ENCODE data around the gene C12orf43.

The C12orf43 gene

DNA sequence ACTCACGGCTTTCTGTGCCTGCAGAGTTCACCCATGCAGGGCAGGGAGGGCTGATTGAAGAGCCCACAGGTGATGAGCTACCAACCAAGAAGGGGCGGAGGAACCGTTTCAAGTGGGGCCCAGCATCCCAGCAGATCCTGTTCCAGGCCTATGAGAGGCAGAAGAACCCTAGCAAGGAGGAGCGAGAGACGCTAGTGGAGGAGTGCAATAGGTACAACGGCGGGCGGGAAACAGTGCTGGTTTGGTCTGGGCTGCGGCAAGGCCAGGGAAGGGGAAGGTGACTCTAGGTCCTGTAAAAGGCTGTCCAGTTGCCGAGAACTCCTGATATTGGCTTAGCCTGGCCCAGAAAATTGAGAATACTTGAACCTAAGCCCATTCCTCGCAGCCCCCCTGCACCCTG lies 22.8 kb downstream of the C12orf43 start:
- H3K27ac ChIP-seq (replicated peaks), result no peak overlapping the region
- no peak overlapping the region for H3K4me3 ChIP-seq (replicated peaks; ENCODE audit: insufficient read depth, low read length)
- TF ChIP-seq GABPA (IDR thresholded peaks at IDR 0.05; ENCODE audit: low read depth) (no peak), POLR2AphosphoS5 (IDR thresholded peaks at IDR 0.05; ENCODE audit: low read depth) (no peak), SPI1 (IDR thresholded peaks at IDR 0.05; ENCODE audit: borderline replicate concordance, low read depth) (no peak), CTCF (IDR thresholded peaks at IDR 0.05; ENCODE audit: insufficient read depth, low read length) (no peak)
- TF ChIP-seq, protein P1, sequence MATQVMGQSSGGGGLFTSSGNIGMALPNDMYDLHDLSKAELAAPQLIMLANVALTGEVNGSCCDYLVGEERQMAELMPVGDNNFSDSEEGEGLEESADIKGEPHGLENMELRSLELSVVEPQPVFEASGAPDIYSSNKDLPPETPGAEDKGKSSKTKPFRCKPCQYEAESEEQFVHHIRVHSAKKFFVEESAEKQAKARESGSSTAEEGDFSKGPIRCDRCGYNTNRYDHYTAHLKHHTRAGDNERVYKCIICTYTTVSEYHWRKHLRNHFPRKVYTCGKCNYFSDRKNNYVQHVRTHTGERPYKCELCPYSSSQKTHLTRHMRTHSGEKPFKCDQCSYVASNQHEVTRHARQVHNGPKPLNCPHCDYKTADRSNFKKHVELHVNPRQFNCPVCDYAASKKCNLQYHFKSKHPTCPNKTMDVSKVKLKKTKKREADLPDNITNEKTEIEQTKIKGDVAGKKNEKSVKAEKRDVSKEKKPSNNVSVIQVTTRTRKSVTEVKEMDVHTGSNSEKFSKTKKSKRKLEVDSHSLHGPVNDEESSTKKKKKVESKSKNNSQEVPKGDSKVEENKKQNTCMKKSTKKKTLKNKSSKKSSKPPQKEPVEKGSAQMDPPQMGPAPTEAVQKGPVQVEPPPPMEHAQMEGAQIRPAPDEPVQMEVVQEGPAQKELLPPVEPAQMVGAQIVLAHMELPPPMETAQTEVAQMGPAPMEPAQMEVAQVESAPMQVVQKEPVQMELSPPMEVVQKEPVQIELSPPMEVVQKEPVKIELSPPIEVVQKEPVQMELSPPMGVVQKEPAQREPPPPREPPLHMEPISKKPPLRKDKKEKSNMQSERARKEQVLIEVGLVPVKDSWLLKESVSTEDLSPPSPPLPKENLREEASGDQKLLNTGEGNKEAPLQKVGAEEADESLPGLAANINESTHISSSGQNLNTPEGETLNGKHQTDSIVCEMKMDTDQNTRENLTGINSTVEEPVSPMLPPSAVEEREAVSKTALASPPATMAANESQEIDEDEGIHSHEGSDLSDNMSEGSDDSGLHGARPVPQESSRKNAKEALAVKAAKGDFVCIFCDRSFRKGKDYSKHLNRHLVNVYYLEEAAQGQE (IDR thresholded peaks at IDR 0.05; ENCODE audit: insufficient replicate concordance, low read depth), result no peak
- peaks cover 3% of the 10 kb centered on the region for H3K27me3 ChIP-seq (ENCODE audit: insufficient read depth, poor library complexity, severe bottlenecking)
- no peak for DNase-seq (ENCODE audit: low read depth in 1 of 2, low spot score in 1 of 2)

- H3K27me3 ChIP-seq (ENCODE audit: insufficient read depth, poor library complexity, severe bottlenecking), result peaks cover 3% of the 10 kb centered on the region
- no peak for TF ChIP-seq CTCF (IDR thresholded peaks at IDR 0.05; ENCODE audit: insufficient read depth, low read length)
- no peak for TF ChIP-seq SPI1 (IDR thresholded peaks at IDR 0.05; ENCODE audit: borderline replicate concordance, low read depth)
- no peak for TF ChIP-seq GABPA (IDR thresholded peaks at IDR 0.05; ENCODE audit: low read depth)
- no peak for TF ChIP-seq POLR2AphosphoS5 (IDR thresholded peaks at IDR 0.05; ENCODE audit: low read depth)
- TF ChIP-seq, protein P1 (IDR thresholded peaks at IDR 0.05; ENCODE audit: insufficient replicate concordance, low read depth), result no peak
- H3K27ac ChIP-seq (replicated peaks), result no peak overlapping the region
- DNase-seq (ENCODE audit: low read depth in 1 of 2, low spot score in 1 of 2), result no peak
- H3K4me3 ChIP-seq (replicated peaks; ENCODE audit: insufficient read depth, low read length), result no peak overlapping the region
Measured at GRCh38 chr12:120992989-120993388, 23.3 kb downstream of the C12orf43 start.

DNA sequence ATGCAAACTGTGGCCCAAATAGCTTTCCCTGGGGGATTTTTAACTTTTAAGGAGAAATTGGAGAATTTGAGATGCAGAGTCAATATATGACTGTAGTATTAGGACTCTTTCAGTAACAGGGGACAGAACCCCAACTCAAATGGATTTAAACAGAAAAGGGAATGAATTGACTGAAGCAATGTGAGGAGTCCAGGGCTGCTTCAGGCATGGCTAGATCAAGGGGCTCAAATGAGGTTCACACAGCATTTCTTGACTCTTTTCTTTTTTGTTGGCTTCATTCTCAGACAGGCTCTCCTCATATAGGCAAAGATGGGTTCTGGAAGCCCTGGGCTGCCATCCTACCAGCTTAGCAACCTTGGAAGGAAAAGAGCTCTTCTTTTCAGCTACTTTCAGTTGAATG lies 24.3 kb downstream of the C12orf43 start:
- TF ChIP-seq, protein P1 (IDR thresholded peaks at IDR 0.05; ENCODE audit: insufficient replicate concordance, low read depth), result no peak
- TF ChIP-seq CTCF (IDR thresholded peaks at IDR 0.05; ENCODE audit: insufficient read depth, low read length) (no peak), POLR2AphosphoS5 (IDR thresholded peaks at IDR 0.05; ENCODE audit: low read depth) (no peak), GABPA (IDR thresholded peaks at IDR 0.05; ENCODE audit: low read depth) (no peak), SPI1 (IDR thresholded peaks at IDR 0.05; ENCODE audit: borderline replicate concordance, low read depth) (no peak)
- Histone ChIP-seq H3K4me3 (replicated peaks; ENCODE audit: insufficient read depth, low read length) (no peak overlapping the region), H3K27ac (replicated peaks) (no peak overlapping the region), H3K27me3 (ENCODE audit: insufficient read depth, poor library complexity, severe bottlenecking) (peaks cover 3% of the 10 kb centered on the region)
- no peak for DNase-seq (ENCODE audit: low read depth in 1 of 2, low spot score in 1 of 2)

Data from HL-60 (cell line).